Neural progenitor cell (in vitro differentiated cells): ENCODE measurements around the gene TFB2M.

Experiments used
- CTCF ChIP-seq: fragments of 200-600 bp; sonication (generic); IDR thresholded peaks from 2 replicates; pipeline ENCODE4 v1.5.1; 2017; ENCODE audit warnings: antibody characterized with exemption, mild to moderate bottlenecking
- EZH2 ChIP-seq: fragments of 200-600 bp; sonication (generic); IDR thresholded peaks from 2 replicates; pipeline ENCODE4 v1.6.1; 2017; ENCODE audit warnings: antibody characterized with exemption, mild to moderate bottlenecking, moderate library complexity

GRCh38 chr1:246492611-246493245, 73.3 kb downstream of the TFB2M start:
- TF ChIP-seq EZH2 = no peak
- peak; percentile 79 for TF ChIP-seq CTCF
